Mesenchymal stem cell (in vitro differentiated cells and primary cell): ENCODE data around the gene TBX2.

Source experiments
- DNase-seq: peaks from one replicate; pipeline ENCODE4 v3.0.0-alpha.2; 2013
- H2AFZ ChIP-seq: one replicate; pipeline ENCODE4 v1.6.1; 2013; ENCODE audit warnings: low read depth, mild to moderate bottlenecking, control low read depth, inconsistent platforms, low read length, moderate library complexity
- H2AK5ac ChIP-seq: 2 replicates; pipeline ENCODE4 v1.6.1; 2013; ENCODE audit warnings: low read length, moderate library complexity, mild to moderate bottlenecking, inconsistent platforms; ENCODE audit not compliant: severe bottlenecking
- H2BK120ac ChIP-seq: one replicate; pipeline ENCODE4 v1.6.1; 2013; ENCODE audit warnings: low read depth, mild to moderate bottlenecking, inconsistent platforms, low read length, moderate library complexity
- H2BK12ac ChIP-seq, 2 experiments: one replicate each; pipeline ENCODE4 v1.6.1; 2013; ENCODE audit warnings: inconsistent platforms in 2 of 2, low read length in 2 of 2, mild to moderate bottlenecking in 2 of 2, moderate library complexity in 2 of 2, control low read depth in 1 of 2
- H2BK15ac ChIP-seq: one replicate; pipeline ENCODE4 v1.6.1; 2013; ENCODE audit warnings: mild to moderate bottlenecking, low read depth, inconsistent platforms; ENCODE audit not compliant: poor library complexity, severe bottlenecking
- H2BK5ac ChIP-seq: 2 replicates; pipeline ENCODE4 v1.6.1; 2013; ENCODE audit warnings: low read depth, mild to moderate bottlenecking, low read length, control low read depth, inconsistent platforms; ENCODE audit not compliant: poor library complexity, severe bottlenecking
- H3K14ac ChIP-seq, 2 experiments: one replicate each; pipeline ENCODE4 v1.6.1; 2013; ENCODE audit warnings: inconsistent platforms in 2 of 2, low read length in 2 of 2, control low read depth in 1 of 2, mild to moderate bottlenecking in 1 of 2, moderate library complexity in 1 of 2
- H3K18ac ChIP-seq, 2 experiments: one replicate each; pipeline ENCODE4 v1.6.1; 2013; ENCODE audit warnings: inconsistent platforms in 2 of 2, low read length in 2 of 2, control low read depth in 1 of 2, low read depth in 1 of 2, mild to moderate bottlenecking in 1 of 2
- H3K23ac ChIP-seq, 2 experiments: one replicate each; pipeline ENCODE4 v1.6.1; 2013; ENCODE audit warnings: inconsistent platforms in 2 of 2, low read length in 2 of 2, mild to moderate bottlenecking in 2 of 2, moderate library complexity in 2 of 2, control low read depth in 1 of 2
- H3K27ac ChIP-seq: 2 replicates; pipeline ENCODE4 v1.5.1; 2013; ENCODE audit warnings: mild to moderate bottlenecking, moderate library complexity, low read length, control low read depth, inconsistent platforms; ENCODE audit not compliant: poor library complexity, severe bottlenecking
- H3K27me3 ChIP-seq, 2 experiments: 2 replicates each; pipeline versions ENCODE4 v1.6.1 to v1.7.0; 2013; ENCODE audit warnings: low read length in 2 of 2, mild to moderate bottlenecking in 2 of 2, moderate library complexity in 2 of 2, control low read depth in 1 of 2, inconsistent platforms in 1 of 2; ENCODE audit not compliant: control insufficient read depth in 1 of 2, insufficient read depth in 1 of 2
- H3K36me3 ChIP-seq, 2 experiments: 2 replicates each; pipeline versions ENCODE4 v1.6.1 to v1.7.0; 2013; ENCODE audit warnings: low read length in 2 of 2, control low read depth in 1 of 2, inconsistent platforms in 1 of 2, low read depth in 1 of 2, mild to moderate bottlenecking in 1 of 2; ENCODE audit not compliant: insufficient read depth in 2 of 2, control insufficient read depth in 1 of 2
- H3K4ac ChIP-seq, 2 experiments: one replicate each; pipeline ENCODE4 v1.6.1; 2013; ENCODE audit warnings: inconsistent platforms in 2 of 2, low read length in 2 of 2, mild to moderate bottlenecking in 2 of 2, moderate library complexity in 2 of 2, control low read depth in 1 of 2, low read depth in 1 of 2
- H3K4me1 ChIP-seq: 2 replicates; pipeline ENCODE4 v1.6.1; 2013; ENCODE audit warnings: low read depth, low read length, control low read depth; ENCODE audit not compliant: control insufficient read depth, insufficient read depth
- H3K4me2 ChIP-seq: 2 replicates; pipeline ENCODE4 v1.6.1; 2013; ENCODE audit warnings: low read length, mild to moderate bottlenecking, inconsistent platforms; ENCODE audit not compliant: poor library complexity, severe bottlenecking
- H3K4me3 ChIP-seq, 2 experiments: 2 replicates each; pipeline versions ENCODE4 v1.5.1 to v1.7.0; 2013; ENCODE audit warnings: low read length in 2 of 2, mild to moderate bottlenecking in 2 of 2, control low read depth in 1 of 2, low read depth in 1 of 2; ENCODE audit not compliant: insufficient read depth in 1 of 2
- H3K79me1 ChIP-seq: replicated peaks from 2 replicates; pipeline ENCODE4 v1.6.1; 2013; ENCODE audit warnings: mild to moderate bottlenecking, control low read depth, low read length, inconsistent platforms; ENCODE audit not compliant: poor library complexity, severe bottlenecking
- H3K9ac ChIP-seq: 2 replicates; pipeline ENCODE4 v1.7.0; 2013; ENCODE audit warnings: mild to moderate bottlenecking, low read length, moderate library complexity
- H3K9me3 ChIP-seq: 2 replicates; pipeline ENCODE4 v1.7.0; 2013; ENCODE audit warnings: mild to moderate bottlenecking, low read length; ENCODE audit not compliant: control insufficient read depth
- H4K8ac ChIP-seq: one replicate; pipeline ENCODE4 v1.6.1; 2013; ENCODE audit warnings: inconsistent platforms, mild to moderate bottlenecking, low read length, moderate library complexity
- H4K91ac ChIP-seq: one replicate; pipeline ENCODE4 v1.6.1; 2013; ENCODE audit warnings: mild to moderate bottlenecking, low read length, inconsistent platforms
- WGBS: methylation state at CpG from one replicate; pipeline ENCODE4 v1.1.7; 2013; ENCODE audit warnings: mixed read lengths; 5-methylcytosine and 5-hydroxymethylcytosine counted together

TBX2 gene

DNA sequence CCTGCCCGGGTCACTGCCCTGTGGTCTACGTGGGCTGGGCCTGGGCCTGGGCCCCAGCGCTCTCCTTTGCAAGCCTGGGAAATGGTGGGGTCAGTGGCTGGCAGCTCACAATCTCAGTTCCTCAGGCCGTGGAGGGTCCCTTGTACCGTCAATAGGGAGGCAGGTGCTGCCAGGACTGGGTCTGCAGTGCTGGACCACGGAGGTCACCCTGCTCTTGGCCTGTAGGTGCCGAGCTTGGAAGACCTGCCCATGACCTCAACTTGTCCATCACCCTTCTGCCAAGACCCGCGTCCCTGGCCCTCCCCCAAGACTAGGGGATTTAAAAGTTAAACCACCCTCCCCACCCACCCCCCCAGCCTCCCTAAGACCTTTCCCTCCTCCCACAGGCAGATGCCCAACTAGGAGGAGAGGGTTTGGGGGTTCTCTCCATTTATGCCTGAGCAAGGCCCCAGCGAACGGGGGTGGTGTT lies 2.5 kb downstream of the TBX2 start:
- Histone ChIP-seq H2BK12ac (peak overlapping the region in 1 of 2 experiments; percentile 17), H3K4me3 (peak overlapping the region in 1 of 2 experiments; percentile 81), H3K4ac (peak overlapping the region in 1 of 2 experiments; percentile 42), H4K91ac (peak overlapping the region; percentile 44), H3K4me1 (peaks cover 49% of the 10 kb centered on the region), H2BK5ac (no peak overlapping the region), H3K9me3 (no peaks in the 10 kb centered on the region), H3K23ac (peak overlapping the region in 1 of 2 experiments; percentile 1), H2AFZ (no peak overlapping the region), H3K27ac (no peak overlapping the region), H3K9ac (peak overlapping the region; percentile 93), H4K8ac (no peak overlapping the region), H3K18ac (peak overlapping the region; percentile 25 to 52), H3K14ac (peak overlapping the region in 1 of 2 experiments; percentile 5), H3K36me3 (peaks cover 2 to 39% of the 10 kb centered on the region in 2 experiments), H2BK15ac (no peak overlapping the region), H3K79me1 (no peaks in the 10 kb centered on the region), H3K27me3 (peaks cover 0 to 80% of the 10 kb centered on the region in 2 experiments), H2AK5ac (no peak overlapping the region), H3K4me2 (no peak overlapping the region), H2BK120ac (no peak overlapping the region)
- no peak for DNase-seq
- 34% methylated on average over 8 of the region's 11 CpGs for WGBS

DNA sequence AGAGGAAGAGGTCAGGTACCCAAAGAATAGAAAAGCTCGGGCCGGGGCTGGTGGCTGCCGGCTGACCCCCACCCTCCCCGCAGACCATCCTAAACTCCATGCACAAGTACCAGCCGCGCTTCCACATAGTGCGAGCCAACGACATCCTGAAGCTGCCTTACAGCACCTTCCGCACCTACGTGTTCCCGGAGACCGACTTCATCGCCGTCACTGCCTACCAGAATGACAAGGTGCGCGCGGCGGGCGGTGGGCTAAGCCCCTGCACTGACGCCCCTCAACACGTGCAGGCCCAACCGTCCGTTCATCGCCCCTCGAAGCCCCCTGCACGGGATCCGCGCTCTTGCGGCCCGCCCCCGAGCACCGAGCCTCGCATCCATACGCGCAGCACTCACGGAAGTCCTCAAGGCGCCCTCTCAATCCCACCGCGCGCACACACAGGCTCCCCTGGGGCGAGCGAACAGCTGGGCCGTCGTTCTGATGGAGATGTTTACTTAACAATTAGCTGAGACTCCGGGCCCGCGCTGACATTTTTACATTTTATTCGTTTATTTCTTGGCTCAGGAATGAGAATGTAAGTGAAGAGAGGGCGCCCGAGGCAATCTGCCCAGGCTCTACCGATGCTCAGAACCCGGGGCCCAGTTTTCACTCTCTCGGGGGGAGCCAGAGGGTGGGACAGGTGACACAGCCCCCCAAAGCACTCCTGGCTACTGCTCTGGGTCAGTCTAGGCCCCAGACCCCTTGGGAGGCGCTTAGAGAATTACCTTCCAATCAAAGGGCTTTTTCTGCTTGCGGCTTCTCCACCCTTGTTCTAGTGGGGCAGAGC lies 3.5 kb downstream of the TBX2 start:
- Histone ChIP-seq H3K9me3 (no peaks in the 10 kb centered on the region), H2AFZ (no peak overlapping the region), H3K79me1 (no peaks in the 10 kb centered on the region), H2AK5ac (no peak overlapping the region), H3K4me3 (no peak overlapping the region), H3K4me1 (peaks cover 43% of the 10 kb centered on the region), H2BK12ac (peak overlapping the region in 1 of 2 experiments; percentile 92), H3K27ac (no peak overlapping the region), H2BK5ac (no peak overlapping the region), H2BK15ac (no peak overlapping the region), H2BK120ac (no peak overlapping the region), H3K14ac (peak overlapping the region in 1 of 2 experiments; percentile 98), H3K36me3 (peaks cover 2 to 48% of the 10 kb centered on the region in 2 experiments), H3K4me2 (no peak overlapping the region), H4K8ac (peak overlapping the region; percentile 14), H3K27me3 (peaks cover 0 to 81% of the 10 kb centered on the region in 2 experiments), H4K91ac (no peak overlapping the region), H3K18ac (peak overlapping the region; percentile 66 to 97), H3K23ac (peak overlapping the region in 1 of 2 experiments; percentile 92), H3K4ac (peak overlapping the region in 1 of 2 experiments; percentile 87), H3K9ac (no peak overlapping the region)
- peak; percentile 58 for DNase-seq
- whole genome bisulfite sequencing = 15% methylated on average over 55 of the region's 55 CpGs

GRCh38 chr17:61403801-61404662 lies 4.4 kb downstream of the TBX2 start:
- Histone ChIP-seq H3K4me3 (peak overlapping the region; percentile 7 to 49), H2AK5ac (no peak overlapping the region), H3K9me3 (no peaks in the 10 kb centered on the region), H2AFZ (no peak overlapping the region), H3K79me1 (no peaks in the 10 kb centered on the region), H2BK5ac (no peak overlapping the region), H2BK120ac (no peak overlapping the region), H3K23ac (peak overlapping the region in 1 of 2 experiments; percentile 99), H3K4ac (peak overlapping the region in 1 of 2 experiments; percentile 77), H2BK15ac (peak overlapping the region; percentile 54), H2BK12ac (peak overlapping the region; percentile 15 to 65), H3K14ac (peak overlapping the region in 1 of 2 experiments; percentile 98), H3K18ac (peak overlapping the region; percentile 66 to 81), H3K27ac (no peak overlapping the region), H4K91ac (peak overlapping the region; percentile 21), H3K9ac (no peak overlapping the region), H3K4me2 (no peak overlapping the region), H4K8ac (peak overlapping the region; percentile 49), H3K4me1 (peaks cover 36% of the 10 kb centered on the region), H3K27me3 (peaks cover 0 to 81% of the 10 kb centered on the region in 2 experiments), H3K36me3 (peaks cover 2 to 54% of the 10 kb centered on the region in 2 experiments)
- peak; percentile 42 for DNase-seq
- WGBS = 34% methylated on average over 61 of the region's 66 CpGs
